ENCODE results near the gene AP5M1. TPM values are rescaled to one million over a fixed set of nuclear protein-coding genes. Genes with fewer than 3 reads are reported as not detected.

The AP5M1 gene
- total RNA-seq, 1 donor from 2014 or later: 20.2 TPM

Other genes starting within 250 kb of the AP5M1 start
- gene EXOC5, start 66 bp upstream of the AP5M1 start, total RNA-seq: 21.6 TPM
- gene NAA30, start 121.6 kb downstream of the AP5M1 start, total RNA-seq: 9.0 TPM
- gene CCDC198, start 224.9 kb downstream of the AP5M1 start, total RNA-seq: 27.4 TPM

All from left lobe of liver (tissue), 1 donor.